HG03095 (cell line): ENCODE measurements around the gene IQCE.

ENCODE experiments used
- ATAC-seq: cut with Tn5 transposase; IDR thresholded peaks from one replicate; pipeline ENCODE4 v1.9.1; 2021; ENCODE audit warnings: moderate library complexity; ENCODE audit not compliant: unreplicated experiment

IQCE gene, protein sequence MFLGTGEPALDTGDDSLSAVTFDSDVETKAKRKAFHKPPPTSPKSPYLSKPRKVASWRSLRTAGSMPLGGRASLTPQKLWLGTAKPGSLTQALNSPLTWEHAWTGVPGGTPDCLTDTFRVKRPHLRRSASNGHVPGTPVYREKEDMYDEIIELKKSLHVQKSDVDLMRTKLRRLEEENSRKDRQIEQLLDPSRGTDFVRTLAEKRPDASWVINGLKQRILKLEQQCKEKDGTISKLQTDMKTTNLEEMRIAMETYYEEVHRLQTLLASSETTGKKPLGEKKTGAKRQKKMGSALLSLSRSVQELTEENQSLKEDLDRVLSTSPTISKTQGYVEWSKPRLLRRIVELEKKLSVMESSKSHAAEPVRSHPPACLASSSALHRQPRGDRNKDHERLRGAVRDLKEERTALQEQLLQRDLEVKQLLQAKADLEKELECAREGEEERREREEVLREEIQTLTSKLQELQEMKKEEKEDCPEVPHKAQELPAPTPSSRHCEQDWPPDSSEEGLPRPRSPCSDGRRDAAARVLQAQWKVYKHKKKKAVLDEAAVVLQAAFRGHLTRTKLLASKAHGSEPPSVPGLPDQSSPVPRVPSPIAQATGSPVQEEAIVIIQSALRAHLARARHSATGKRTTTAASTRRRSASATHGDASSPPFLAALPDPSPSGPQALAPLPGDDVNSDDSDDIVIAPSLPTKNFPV

DNA sequence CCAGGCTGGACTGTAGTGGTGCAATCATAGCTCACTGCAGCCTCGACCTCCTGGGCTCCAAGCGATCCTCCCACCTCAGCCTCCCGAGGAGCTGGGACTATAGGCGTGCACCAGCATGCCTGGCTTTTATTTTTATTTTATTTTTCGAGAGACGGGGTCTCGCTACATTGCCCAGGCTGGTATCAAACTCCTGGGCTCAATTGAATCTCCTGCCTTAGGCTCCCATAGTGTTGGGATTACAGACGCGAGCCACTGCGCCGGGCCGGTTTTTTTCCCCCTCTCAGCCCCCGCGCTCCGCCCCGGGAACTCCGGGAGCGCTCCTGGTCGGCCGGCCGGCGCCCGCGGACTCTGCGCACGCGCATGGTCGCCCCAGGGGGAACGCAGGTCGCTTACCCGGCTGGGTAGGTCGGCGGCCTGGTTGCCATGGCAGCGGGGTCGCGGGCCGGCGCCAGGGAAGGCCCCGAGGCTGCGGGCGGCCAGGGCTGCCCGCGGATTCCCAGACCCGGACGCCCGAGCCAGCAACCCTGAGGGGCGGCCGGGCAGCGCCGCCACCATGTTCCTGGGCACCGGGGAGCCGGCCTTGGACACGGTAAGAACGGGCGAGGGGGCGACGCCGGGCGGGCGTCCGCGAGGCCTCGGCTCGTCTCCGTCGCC, at the start of gene IQCE:
Gene IQCE (plus strand): TSS at position 351 of the 654 bp plus-strand sequence. CDS start 203 bp downstream, at position 554.
- peak; percentile 53 for ATAC-seq

DNA sequence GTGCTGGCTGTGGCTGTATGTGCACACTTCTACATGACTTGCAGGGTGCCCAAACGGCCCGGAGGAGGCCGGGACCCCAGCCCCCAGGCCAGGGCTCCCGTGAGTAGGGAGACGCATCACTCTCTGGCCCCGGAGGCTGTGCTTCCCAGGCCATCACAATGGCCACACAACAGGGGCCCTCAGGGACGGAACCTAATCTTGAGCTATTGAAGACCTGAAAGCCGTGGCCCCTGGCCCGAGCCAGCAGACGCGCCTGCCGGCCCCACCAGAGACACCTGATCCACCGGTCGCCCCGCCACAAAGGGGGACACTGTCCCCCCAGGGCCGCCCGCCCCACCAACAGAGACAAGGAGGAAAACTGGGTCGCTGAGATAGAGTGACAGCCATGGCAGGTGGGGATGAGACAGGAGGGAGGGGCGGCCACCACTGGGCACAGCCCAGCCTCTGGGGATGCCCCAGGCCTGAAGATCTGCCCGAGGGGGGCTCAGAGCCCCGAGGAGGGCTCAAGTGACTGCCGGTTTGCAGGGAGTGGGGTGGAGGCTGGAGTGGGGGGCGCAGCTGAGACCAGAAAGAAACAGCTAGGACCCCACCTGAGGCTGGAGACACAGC, 49.4 kb upstream of the IQCE start:
- ATAC-seq: no peak

- ATAC-seq: no peak
Measured at GRCh38 chr7:2510130-2510776, 48.5 kb upstream of the IQCE start.

GRCh38 chr7:2510909-2511768, 47.6 kb upstream of the IQCE start:
- no peak for ATAC-seq

- no peak for ATAC-seq
Measured at GRCh38 chr7:2511769-2512168, 47.0 kb upstream of the IQCE start.

DNA sequence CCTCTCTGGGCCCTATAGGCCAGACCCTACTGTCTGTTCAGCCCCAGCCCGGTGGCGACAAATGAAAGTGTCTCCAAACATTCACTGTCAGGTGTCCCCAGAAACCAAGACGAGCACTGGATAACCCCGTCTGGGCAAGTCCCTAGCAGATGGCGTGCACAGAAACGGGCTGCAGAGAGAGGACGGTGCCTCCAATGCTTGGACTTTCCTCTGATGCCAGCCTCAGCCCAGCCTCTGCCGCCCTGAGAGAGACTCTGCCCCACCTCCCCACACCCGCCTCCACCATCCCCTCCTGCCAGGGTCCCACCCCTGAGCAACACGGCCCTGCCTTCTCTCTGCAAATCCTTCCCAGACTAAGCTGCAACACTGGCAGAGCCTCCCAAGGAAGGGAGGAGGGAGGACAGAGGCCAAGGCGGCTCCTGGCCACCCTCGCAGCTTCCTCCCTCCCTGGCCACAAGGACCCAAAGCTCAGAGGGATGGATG, 46.6 kb upstream of the IQCE start:
- ATAC-seq: no peak

- no peak for ATAC-seq
Measured at GRCh38 chr7:2512713-2513112, 46.1 kb upstream of the IQCE start.

- no peak for ATAC-seq
Measured at GRCh38 chr7:2513702-2514101, 45.1 kb upstream of the IQCE start.

GRCh38 chr7:2514473-2515423, 44.0 kb upstream of the IQCE start:
- no peak for ATAC-seq

DNA sequence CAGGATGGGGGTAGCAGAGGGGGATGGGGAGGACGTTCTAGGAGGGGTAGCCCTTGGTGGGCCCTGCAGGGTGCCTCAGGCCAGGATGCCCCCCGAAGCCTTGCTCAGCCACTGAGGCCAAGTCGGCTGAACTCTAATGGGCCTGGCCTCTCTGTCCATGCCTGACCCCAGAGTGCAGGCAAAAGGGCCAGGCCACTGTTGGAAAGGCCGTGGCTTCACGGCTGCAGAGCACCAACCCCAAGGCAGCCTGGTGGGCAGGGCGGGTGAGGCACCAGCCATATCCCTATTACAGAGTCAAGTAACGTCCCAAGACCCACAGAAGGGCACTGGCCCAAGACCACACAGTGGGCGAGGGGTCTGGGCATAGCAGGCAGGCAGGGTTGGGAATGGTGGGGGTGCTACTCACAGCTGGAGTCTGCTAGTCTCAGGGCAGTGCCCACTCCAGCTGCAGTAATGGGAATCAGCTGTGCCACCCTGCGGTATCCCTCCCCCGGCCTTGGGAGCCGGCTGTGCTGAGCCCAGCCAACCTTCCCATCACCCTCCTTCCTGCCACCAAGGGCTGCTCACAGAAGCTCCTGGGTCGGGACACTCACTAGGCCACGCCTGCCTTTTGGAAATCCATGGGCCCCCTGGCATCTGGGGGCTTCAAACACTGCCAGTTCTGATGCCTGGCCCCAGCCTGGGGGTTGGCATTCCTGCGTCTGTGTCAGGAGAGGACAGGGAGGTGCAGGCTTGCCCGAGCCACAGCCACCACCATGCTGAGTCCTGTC, 43.2 kb upstream of the IQCE start:
- ATAC-seq: no peak

DNA sequence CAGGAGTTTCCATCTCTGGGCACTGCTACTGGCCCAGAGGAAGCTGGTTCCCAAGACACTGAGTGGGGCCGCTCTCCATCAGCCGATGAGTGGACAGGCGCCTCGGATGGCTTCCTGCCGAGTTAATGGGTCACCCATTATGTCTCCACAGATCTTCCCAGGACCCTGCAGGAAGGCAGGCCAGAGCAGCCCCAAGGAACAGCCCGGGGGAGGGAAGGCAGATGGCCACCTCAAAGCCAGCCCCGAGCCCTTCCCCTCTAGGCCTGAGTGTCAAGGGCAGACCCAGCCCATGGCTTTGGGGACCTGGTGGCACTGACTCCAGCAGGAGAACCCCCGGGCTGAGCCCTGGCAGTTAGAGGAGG, 42.6 kb upstream of the IQCE start:
- ATAC-seq: no peak

- no peak for ATAC-seq
Measured at GRCh38 chr7:2517026-2517425, 41.8 kb upstream of the IQCE start.

DNA sequence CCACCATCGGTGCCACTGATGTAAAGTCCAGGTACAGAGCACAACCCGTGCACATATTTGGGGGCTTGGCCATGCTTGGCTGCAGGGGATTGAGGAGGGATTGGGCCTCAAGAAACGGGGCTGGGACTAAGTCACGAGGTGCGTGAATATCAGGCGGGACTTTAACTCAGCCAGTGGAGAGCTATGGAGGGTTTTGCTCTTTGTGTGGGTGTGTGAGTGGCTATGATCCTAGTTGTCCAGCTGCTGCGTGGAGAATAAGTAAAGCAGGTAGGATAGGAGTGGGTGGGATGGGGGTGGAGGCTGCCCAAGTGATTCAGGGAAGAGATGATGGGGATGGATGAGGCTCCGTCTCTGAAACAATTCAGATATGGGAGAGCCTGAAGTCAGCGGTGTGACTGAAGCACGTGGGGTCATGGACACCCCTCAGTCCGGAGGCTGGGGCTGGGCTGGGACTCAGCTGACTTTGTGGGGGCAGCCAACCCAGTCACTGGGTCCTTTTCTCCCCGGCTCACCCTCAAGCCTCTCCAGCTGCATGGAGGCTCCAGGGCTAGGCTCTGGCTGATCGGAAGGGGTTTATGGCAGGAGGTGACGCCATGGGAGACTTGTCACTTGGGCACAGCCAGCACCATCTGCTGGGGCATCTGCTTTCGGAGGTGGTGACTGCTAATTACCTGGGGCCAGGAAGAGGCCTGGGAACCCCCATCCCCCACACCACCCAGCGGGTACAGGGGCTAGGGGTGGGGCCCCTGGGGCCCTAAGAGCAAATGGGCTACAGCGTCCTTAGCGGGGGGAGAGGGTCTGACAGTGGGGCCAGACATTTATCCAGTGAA, 40.9 kb upstream of the IQCE start:
- no peak for ATAC-seq

GRCh38 chr7:2518737-2519118, 40.1 kb upstream of the IQCE start:
- no peak for ATAC-seq

DNA sequence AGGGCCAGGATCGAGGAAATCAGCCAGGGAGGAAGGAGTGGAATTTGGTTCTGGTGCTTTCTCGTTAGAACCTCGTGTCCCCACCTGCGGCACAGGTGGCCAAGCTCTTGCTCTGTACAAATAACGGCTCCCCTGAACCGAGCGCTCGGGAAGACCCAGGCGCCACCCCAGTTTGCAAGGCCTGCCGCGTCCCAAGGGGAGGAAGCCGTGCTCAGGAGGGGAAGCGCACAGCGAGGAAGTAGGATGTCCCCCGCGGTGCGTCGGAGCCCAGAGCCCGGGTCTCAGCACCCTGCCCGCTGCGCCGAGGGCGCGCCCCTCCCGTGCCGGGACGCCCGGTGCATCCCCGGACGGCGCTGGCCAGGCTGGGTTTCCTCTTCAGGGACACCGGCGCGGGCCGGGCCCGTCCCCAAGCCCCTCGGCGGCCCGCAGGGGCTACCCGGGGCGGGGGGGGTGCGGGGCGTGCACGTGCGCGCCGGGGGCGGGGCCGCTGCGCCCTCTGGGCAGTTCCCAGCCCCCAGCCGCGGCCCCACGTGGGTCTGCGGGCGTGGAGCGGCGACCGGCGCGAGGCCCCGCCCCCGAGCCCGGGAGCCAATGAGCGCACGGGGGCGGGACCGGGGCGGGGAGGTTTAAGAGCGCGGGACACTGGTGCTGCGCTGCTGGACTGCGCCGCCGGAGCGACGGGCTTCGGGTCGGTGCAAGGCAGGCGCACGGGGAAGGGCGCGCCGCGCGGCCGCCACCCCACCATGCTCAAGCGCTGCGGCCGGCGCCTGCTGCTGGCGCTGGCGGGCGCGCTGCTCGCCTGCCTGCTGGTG, 39.5 kb upstream of the IQCE start, which contains the start of gene LFNG:
Gene LFNG (plus strand): TSS at position 656 of the 812 bp plus-strand sequence. CDS start 88 bp downstream, at position 744.
- peak; percentile 82 for ATAC-seq

- ATAC-seq: no peak
Measured at GRCh38 chr7:2520131-2520760, 38.5 kb upstream of the IQCE start.
